HUES6 (cell line): ENCODE data around the gene SDHAF2.

Experiments used
- H3K27ac ChIP-seq: 2 replicates; pipeline ENCODE4 v1.7.0; 2013; ENCODE audit warnings: low read depth, mild to moderate bottlenecking, low read length, inconsistent platforms
- H3K27me3 ChIP-seq: 2 replicates; pipeline ENCODE4 v1.6.1; 2013; ENCODE audit warnings: low read length; ENCODE audit not compliant: control insufficient read depth, insufficient read depth
- H3K36me3 ChIP-seq: 2 replicates; pipeline ENCODE4 v1.6.1; 2013; ENCODE audit warnings: low read length; ENCODE audit not compliant: control insufficient read depth, insufficient read depth
- H3K4me1 ChIP-seq: 2 replicates; pipeline ENCODE4 v1.6.1; 2013; ENCODE audit warnings: low read length; ENCODE audit not compliant: control insufficient read depth, insufficient read depth
- H3K4me3 ChIP-seq: 2 replicates; pipeline ENCODE4 v1.5.1; 2013; ENCODE audit warnings: low read depth, low read length
- H3K9ac ChIP-seq: one replicate; pipeline ENCODE4 v1.6.1; 2013; ENCODE audit warnings: mild to moderate bottlenecking, low read length
- H3K9me3 ChIP-seq: 2 replicates; pipeline ENCODE4 v1.6.1; 2013; ENCODE audit warnings: low read depth, low read length; ENCODE audit not compliant: control insufficient read depth, insufficient read depth

The SDHAF2 gene

GRCh38 chr11:61404641-61405040 lies 25.3 kb upstream of the SDHAF2 start:
- Histone ChIP-seq H3K9ac (no peak overlapping the region), H3K27ac (no peak overlapping the region), H3K9me3 (no peaks in the 10 kb centered on the region), H3K4me3 (no peak overlapping the region), H3K4me1 (no peaks in the 10 kb centered on the region), H3K36me3 (peaks cover 81% of the 10 kb centered on the region), H3K27me3 (no peaks in the 10 kb centered on the region)

- H3K4me1 ChIP-seq, result no peaks in the 10 kb centered on the region
- H3K9me3 ChIP-seq, result no peaks in the 10 kb centered on the region
- H3K36me3 ChIP-seq, result peaks cover 89% of the 10 kb centered on the region
- H3K4me3 ChIP-seq, result no peak overlapping the region
- H3K9ac ChIP-seq, result no peak overlapping the region
- no peak overlapping the region for H3K27ac ChIP-seq
- H3K27me3 ChIP-seq, result no peaks in the 10 kb centered on the region
Observed at GRCh38 chr11:61406067-61406466, 23.9 kb upstream of the SDHAF2 start.

- H3K4me3 ChIP-seq, result no peak overlapping the region
- H3K27me3 ChIP-seq, result no peaks in the 10 kb centered on the region
- H3K4me1 ChIP-seq, result no peaks in the 10 kb centered on the region
- no peaks in the 10 kb centered on the region for H3K9me3 ChIP-seq
- H3K27ac ChIP-seq, result no peak overlapping the region
- H3K36me3 ChIP-seq, result peaks cover 92% of the 10 kb centered on the region
- H3K9ac ChIP-seq, result no peak overlapping the region
Observed at GRCh38 chr11:61406991-61407728, 22.8 kb upstream of the SDHAF2 start.

GRCh38 chr11:61411589-61411988 lies 18.3 kb upstream of the SDHAF2 start:
- H3K4me1 ChIP-seq, result no peaks in the 10 kb centered on the region
- no peaks in the 10 kb centered on the region for H3K27me3 ChIP-seq
- no peak overlapping the region for H3K9ac ChIP-seq

GRCh38 chr11:61413496-61413895 lies 16.4 kb upstream of the SDHAF2 start:
- no peaks in the 10 kb centered on the region for H3K27me3 ChIP-seq
- H3K9ac ChIP-seq, result no peak overlapping the region
- no peak overlapping the region for H3K4me3 ChIP-seq
- H3K27ac ChIP-seq, result no peak overlapping the region
- no peaks in the 10 kb centered on the region for H3K9me3 ChIP-seq
- no peaks in the 10 kb centered on the region for H3K4me1 ChIP-seq
- H3K36me3 ChIP-seq, result peaks cover 98% of the 10 kb centered on the region

More at GRCh38 chr11:61411589-61411988, 18.3 kb upstream of the SDHAF2 start:
- Histone ChIP-seq H3K36me3 (peaks cover 96% of the 10 kb centered on the region), H3K27ac (no peak overlapping the region), H3K4me3 (no peak overlapping the region), H3K9me3 (no peaks in the 10 kb centered on the region)

GRCh38 chr11:61414547-61414946 lies 15.4 kb upstream of the SDHAF2 start:
- peaks cover 99% of the 10 kb centered on the region for H3K36me3 ChIP-seq
- H3K9ac ChIP-seq, result no peak overlapping the region
- no peaks in the 10 kb centered on the region for H3K4me1 ChIP-seq
- no peaks in the 10 kb centered on the region for H3K27me3 ChIP-seq
- no peak overlapping the region for H3K4me3 ChIP-seq
- H3K27ac ChIP-seq, result no peak overlapping the region
- no peaks in the 10 kb centered on the region for H3K9me3 ChIP-seq

- Histone ChIP-seq H3K27me3 (no peaks in the 10 kb centered on the region), H3K9ac (no peak overlapping the region), H3K4me3 (no peak overlapping the region), H3K4me1 (no peaks in the 10 kb centered on the region), H3K36me3 (peaks cover 99% of the 10 kb centered on the region), H3K27ac (no peak overlapping the region), H3K9me3 (no peaks in the 10 kb centered on the region)
Observed at GRCh38 chr11:61415381-61415780, 14.5 kb upstream of the SDHAF2 start.

- Histone ChIP-seq H3K27me3 (no peaks in the 10 kb centered on the region), H3K36me3 (peaks cover 99% of the 10 kb centered on the region), H3K9ac (no peak overlapping the region), H3K9me3 (no peaks in the 10 kb centered on the region), H3K4me3 (no peak overlapping the region), H3K4me1 (no peaks in the 10 kb centered on the region), H3K27ac (no peak overlapping the region)
Observed at GRCh38 chr11:61416941-61417340, 13.0 kb upstream of the SDHAF2 start.

GRCh38 chr11:61417670-61418069 lies 12.3 kb upstream of the SDHAF2 start:
- Histone ChIP-seq H3K4me1 (no peaks in the 10 kb centered on the region), H3K27me3 (no peaks in the 10 kb centered on the region), H3K9me3 (no peaks in the 10 kb centered on the region), H3K9ac (no peak overlapping the region), H3K27ac (no peak overlapping the region), H3K4me3 (no peak overlapping the region), H3K36me3 (peaks cover 100% of the 10 kb centered on the region)

GRCh38 chr11:61418136-61418535 lies 11.8 kb upstream of the SDHAF2 start:
- Histone ChIP-seq H3K9me3 (no peaks in the 10 kb centered on the region), H3K36me3 (peaks cover 98% of the 10 kb centered on the region), H3K4me1 (no peaks in the 10 kb centered on the region), H3K9ac (no peak overlapping the region), H3K27me3 (no peaks in the 10 kb centered on the region), H3K4me3 (no peak overlapping the region), H3K27ac (no peak overlapping the region)

- Histone ChIP-seq H3K27me3 (no peaks in the 10 kb centered on the region), H3K36me3 (peaks cover 96% of the 10 kb centered on the region), H3K4me3 (no peak overlapping the region), H3K9me3 (no peaks in the 10 kb centered on the region), H3K4me1 (no peaks in the 10 kb centered on the region), H3K9ac (no peak overlapping the region), H3K27ac (no peak overlapping the region)
Observed at GRCh38 chr11:61422226-61422625, 7.7 kb upstream of the SDHAF2 start.
